ENCODE data around the gene ASPG. TPM values are rescaled to one million over a fixed set of nuclear protein-coding genes. Genes with fewer than 3 reads are reported as not detected.

Gene ASPG
- total RNA-seq, 4 donors from 2014 or later, result 26.0 to 38.5 (median 28.2) TPM

- peaks cover 55% of the 10 kb centered on the region for H3K27me3 ChIP-seq
- no peaks in the 10 kb centered on the region for H3K36me3 ChIP-seq
- H3K4me1 ChIP-seq, result peaks cover 35% of the 10 kb centered on the region
- no peak overlapping the region for H3K27ac ChIP-seq
- 80% methylated on average over 1 of the region's 15 CpGs for WGBS
- no peak overlapping the region for H3K4me3 ChIP-seq
- DNase-seq (ENCODE audit: low spot score in 2 of 2), result peak in 1 of 2 donors; percentile 71
- TF ChIP-seq POLR2A (IDR thresholded peaks at IDR 0.05) (no peak), EP300 (IDR thresholded peaks at IDR 0.05) (no peak), CTCF (IDR thresholded peaks at IDR 0.05) (no peak)
- H3K9me3 ChIP-seq, result no peaks in the 10 kb centered on the region
Observed at GRCh38 chr14:104141621-104142091, 56.2 kb downstream of the ASPG start.

GRCh38 chr14:104142136-104142945 lies 56.8 kb downstream of the ASPG start:
- H3K27ac ChIP-seq, result no peak overlapping the region
- no peaks in the 10 kb centered on the region for H3K9me3 ChIP-seq
- peaks cover 28% of the 10 kb centered on the region for H3K4me1 ChIP-seq
- H3K36me3 ChIP-seq, result no peaks in the 10 kb centered on the region
- no peak for TF ChIP-seq POLR2A (IDR thresholded peaks at IDR 0.05)
- no peak for TF ChIP-seq POLR2AphosphoS5 (IDR thresholded peaks at IDR 0.05)
- no peak for TF ChIP-seq EP300 (IDR thresholded peaks at IDR 0.05)
- TF ChIP-seq CTCF (IDR thresholded peaks at IDR 0.05), result no peak
- peak in 1 of 2 donors; percentile 54 for DNase-seq (ENCODE audit: low spot score in 2 of 2)
- WGBS, result 92% methylated on average over 8 of the region's 11 CpGs
- peaks cover 48% of the 10 kb centered on the region for H3K27me3 ChIP-seq
- H3K4me3 ChIP-seq, result no peak overlapping the region

GRCh38 chr14:104142946-104143470 lies 57.5 kb downstream of the ASPG start:
- H3K36me3 ChIP-seq, result no peaks in the 10 kb centered on the region
- H3K4me3 ChIP-seq, result no peak overlapping the region
- H3K4me1 ChIP-seq, result peaks cover 26% of the 10 kb centered on the region
- no peak for TF ChIP-seq CTCF (IDR thresholded peaks at IDR 0.05)
- TF ChIP-seq EP300 (IDR thresholded peaks at IDR 0.05), result no peak
- no peak for TF ChIP-seq POLR2AphosphoS5 (IDR thresholded peaks at IDR 0.05)
- TF ChIP-seq POLR2A (IDR thresholded peaks at IDR 0.05), result no peak
- WGBS, result 79% methylated on average over 14 of the region's 16 CpGs
- H3K27ac ChIP-seq, result no peak overlapping the region
- H3K9me3 ChIP-seq, result no peaks in the 10 kb centered on the region
- peak in 1 of 2 donors; percentile 64 for DNase-seq (ENCODE audit: low spot score in 2 of 2)
- peaks cover 41% of the 10 kb centered on the region for H3K27me3 ChIP-seq

GRCh38 chr14:104143521-104144452 lies 58.3 kb downstream of the ASPG start:
- 81% methylated on average over 19 of the region's 26 CpGs for WGBS
- peak in 1 of 2 donors; percentile 77 for DNase-seq (ENCODE audit: low spot score in 2 of 2)
- TF ChIP-seq CTCF (IDR thresholded peaks at IDR 0.05), result no peak
- TF ChIP-seq POLR2AphosphoS5 (IDR thresholded peaks at IDR 0.05), result no peak
- no peak for TF ChIP-seq POLR2A (IDR thresholded peaks at IDR 0.05)
- no peak for TF ChIP-seq EP300 (IDR thresholded peaks at IDR 0.05)
- peaks cover 33% of the 10 kb centered on the region for H3K27me3 ChIP-seq
- no peak overlapping the region for H3K4me3 ChIP-seq
- no peaks in the 10 kb centered on the region for H3K9me3 ChIP-seq
- H3K4me1 ChIP-seq, result peaks cover 25% of the 10 kb centered on the region
- H3K27ac ChIP-seq, result no peak overlapping the region
- H3K36me3 ChIP-seq, result no peaks in the 10 kb centered on the region
